PC-9 (cell line): ENCODE results near the gene NFYC. TPM values are rescaled to one million over a fixed set of nuclear protein-coding genes. Genes with fewer than 3 reads are reported as not detected.

Experiments
- BruUV-seq: library from RNA; stranded (reverse); fragments of 400-500 nt; replicated peaks from 2 replicates; lab custom pipeline; 2021; lab: Mats Ljungman, UMichigan
- CTCF ChIA-PET: fragments of 300-600 bp; sonication (Branson Sonifier 250); formaldehyde crosslinking; loops from one replicate; lab custom pipeline; 2022; ENCODE audit warnings: antibody characterized with exemption; lab: Charles Lee
- POLR2A ChIA-PET: fragments of 300-600 bp; sonication (Branson Sonifier 250); formaldehyde crosslinking; loops from one replicate; lab custom pipeline; 2022; ENCODE audit warnings: antibody characterized with exemption; ENCODE audit not compliant: unreplicated experiment; lab: Charles Lee
- DNase-seq, 2 experiments: peaks; one replicate each; pipeline versions ENCODE4 v3.0.0 to v3.0.0-alpha.2; 2015 to 2022; ENCODE audit warnings: mixed read lengths in 1 of 2
- H2AFZ ChIP-seq: fragments of 200-600 bp; sonication (generic); 2 replicates; pipeline ENCODE4 v1.8.1; 2017; ENCODE audit warnings: antibody characterized with exemption
- H3F3A ChIP-seq: fragments of 200-600 bp; sonication (generic); 2 replicates; pipeline ENCODE4 v1.8.1; 2017; ENCODE audit warnings: antibody characterized with exemption, mild to moderate bottlenecking, low read depth; ENCODE audit not compliant: insufficient read depth
- H3K27ac ChIP-seq: fragments of 200-600 bp; sonication (generic); 2 replicates; pipeline ENCODE4 v1.6.1; 2016; ENCODE audit warnings: mixed run types
- H3K27me3 ChIP-seq: fragments of 200-600 bp; sonication (generic); 2 replicates; pipeline ENCODE4 v1.6.1; 2016; ENCODE audit warnings: low read depth, mixed run types; ENCODE audit not compliant: insufficient read depth
- H3K36me3 ChIP-seq: fragments of 200-600 bp; sonication (generic); 2 replicates; pipeline ENCODE4 v1.6.1; 2016; ENCODE audit warnings: low read depth, mixed run types
- H3K4me1 ChIP-seq: fragments of 200-600 bp; sonication (generic); replicated peaks from 2 replicates; pipeline ENCODE4 v1.6.1; 2016; ENCODE audit warnings: mixed run types; ENCODE audit not compliant: insufficient read depth
- H3K4me2 ChIP-seq: fragments of 200-600 bp; sonication (generic); 2 replicates; pipeline ENCODE4 v1.6.1; 2017; ENCODE audit warnings: mixed run types
- H3K4me3 ChIP-seq: fragments of 200-600 bp; sonication (generic); 2 replicates; pipeline ENCODE4 v1.6.1; 2016; ENCODE audit warnings: mixed run types
- H3K79me2 ChIP-seq: fragments of 200-600 bp; sonication (generic); 2 replicates; pipeline ENCODE4 v1.6.1; 2017; ENCODE audit warnings: low read depth, mixed run types
- H3K9me2 ChIP-seq: fragments of 200-600 bp; sonication (generic); 2 replicates; pipeline ENCODE4 v1.8.1; 2017; ENCODE audit warnings: mild to moderate bottlenecking; ENCODE audit not compliant: insufficient read depth
- H3K9me3 ChIP-seq: fragments of 200-600 bp; sonication (generic); 2 replicates; pipeline ENCODE4 v1.8.1; 2016; ENCODE audit warnings: low read depth; ENCODE audit not compliant: insufficient read depth
- H4K20me1 ChIP-seq: fragments of 200-600 bp; sonication (generic); 2 replicates; pipeline ENCODE4 v1.8.1; 2017; ENCODE audit not compliant: insufficient read depth
- CTCF ChIP-seq: fragments of 200-600 bp; sonication (generic); conservative IDR thresholded peaks from 2 replicates; pipeline ENCODE4 v1.6.1; 2017; ENCODE audit warnings: mixed run types, antibody characterized with exemption, mild to moderate bottlenecking, moderate library complexity
- EZH2 ChIP-seq: fragments of 200-600 bp; sonication (generic); IDR thresholded peaks from 2 replicates; pipeline ENCODE4 v1.8.0; 2017; ENCODE audit warnings: antibody characterized with exemption, low read depth
- intact Hi-C: fragments of 100-400 bp; cut with micrococcal nuclease; formaldehyde crosslinking; loops from one replicate; pipeline ENCODE4 v1.10.0; 2022; ENCODE audit not compliant: unreplicated experiment
- total RNA-seq: library from RNA; stranded (reverse); gene quantifications from 2 replicates; pipeline ENCODE4 v1.2.3, GENCODE V29; 2021

Gene NFYC
- total RNA-seq, 1 experiment from 2014 or later: 91.1 TPM

GRCh38 chr1:40658751-40659648 lies 32.5 kb upstream of the NFYC start:
- ChIA-PET CTCF (interaction anchor here (1.2 kb wide), 1 partner anchor 34 kb away, joined by 4 read pairs; no protein-coding TSS in a partner anchor), POLR2A (interaction anchor here (0.6 kb wide), 1 partner anchor 727 kb away, joined by 3 read pairs; no protein-coding TSS in a partner anchor)
- no peak for TF ChIP-seq CTCF
- TF ChIP-seq EZH2: no peak
- H3K27me3 ChIP-seq: no peaks in the 10 kb centered on the region
- no peak overlapping the region for H2AFZ ChIP-seq
- no peaks in the 10 kb centered on the region for H3K36me3 ChIP-seq
- H3K4me3 ChIP-seq: no peak overlapping the region
- H3K9me2 ChIP-seq: no peaks in the 10 kb centered on the region
- H3K4me2 ChIP-seq: no peak overlapping the region
- no TSS peak for BruUV-seq
- no peak overlapping the region for H3K27ac ChIP-seq
- intact Hi-C loops: no loop called here
- H3F3A ChIP-seq: peaks cover 7% of the 10 kb centered on the region; the same call in 1 of the 2 replicates
- DNase-seq: no peak
- H4K20me1 ChIP-seq: no peaks in the 10 kb centered on the region
- H3K4me1 ChIP-seq: peaks cover 13% of the 10 kb centered on the region; the same call in 1 of the 2 replicates
- H3K9me3 ChIP-seq: no peaks in the 10 kb centered on the region
- H3K79me2 ChIP-seq: no peaks in the 10 kb centered on the region

GRCh38 chr1:40659649-40659947 lies 31.9 kb upstream of the NFYC start:
- Histone ChIP-seq H2AFZ (no peak overlapping the region), H4K20me1 (no peaks in the 10 kb centered on the region), H3F3A (peaks cover 7% of the 10 kb centered on the region; the same call in 1 of the 2 replicates), H3K9me2 (no peaks in the 10 kb centered on the region), H3K4me1 (peaks cover 13% of the 10 kb centered on the region; the same call in 1 of the 2 replicates), H3K79me2 (no peaks in the 10 kb centered on the region), H3K36me3 (no peaks in the 10 kb centered on the region), H3K4me2 (no peak overlapping the region), H3K27me3 (no peaks in the 10 kb centered on the region), H3K27ac (no peak overlapping the region), H3K4me3 (no peak overlapping the region), H3K9me3 (no peaks in the 10 kb centered on the region)
- POLR2A ChIA-PET: no interaction called here
- BruUV-seq: no TSS peak
- CTCF ChIA-PET: interaction anchor here (0.5 to 1.2 kb wide), 2 partner anchors 34 to 77 kb away, joined by 3 to 4 read pairs; no protein-coding TSS in a partner anchor
- no peak for DNase-seq
- no peak for TF ChIP-seq CTCF
- no peak for TF ChIP-seq EZH2
- intact Hi-C loops: no loop called here

GRCh38 chr1:40661678-40662077 lies 29.8 kb upstream of the NFYC start:
- H3K79me2 ChIP-seq: no peaks in the 10 kb centered on the region

More at GRCh38 chr1:40661678-40662077, 29.8 kb upstream of the NFYC start:
- no peak for TF ChIP-seq EZH2
- TF ChIP-seq CTCF: no peak
- Histone ChIP-seq H3K9me3 (no peaks in the 10 kb centered on the region), H3K4me2 (no peak overlapping the region), H3K4me1 (peaks cover 19% of the 10 kb centered on the region; the same call in 1 of the 2 replicates), H4K20me1 (no peaks in the 10 kb centered on the region), H3K9me2 (no peaks in the 10 kb centered on the region), H2AFZ (no peak overlapping the region), H3K36me3 (no peaks in the 10 kb centered on the region), H3K27me3 (no peaks in the 10 kb centered on the region), H3F3A (peaks cover 7% of the 10 kb centered on the region; the same call in 1 of the 2 replicates), H3K4me3 (no peak overlapping the region), H3K27ac (no peak overlapping the region)
- no TSS peak for BruUV-seq
- intact Hi-C loops: no loop called here
- DNase-seq: no peak
- POLR2A ChIA-PET: no interaction called here
- CTCF ChIA-PET: no interaction called here
